ENCODE measurements around the gene ACTC1.

- TF ChIP-seq CTCF (IDR thresholded peaks at IDR 0.05) (no peak), EP300 (IDR thresholded peaks at IDR 0.05; ENCODE audit: low read depth) (no peak)
These were observed 29.6 kb downstream of the ACTC1 start for GRCh38 chr15:34765741-34766140.
